ENCODE measurements around the gene PCDH9.
"Not testable (repeated sequence)": the region's sequence is repeated elsewhere in the genome, so short reads cannot be mapped to it uniquely, and the experiment has no call there.

Gene PCDH9

DNA sequence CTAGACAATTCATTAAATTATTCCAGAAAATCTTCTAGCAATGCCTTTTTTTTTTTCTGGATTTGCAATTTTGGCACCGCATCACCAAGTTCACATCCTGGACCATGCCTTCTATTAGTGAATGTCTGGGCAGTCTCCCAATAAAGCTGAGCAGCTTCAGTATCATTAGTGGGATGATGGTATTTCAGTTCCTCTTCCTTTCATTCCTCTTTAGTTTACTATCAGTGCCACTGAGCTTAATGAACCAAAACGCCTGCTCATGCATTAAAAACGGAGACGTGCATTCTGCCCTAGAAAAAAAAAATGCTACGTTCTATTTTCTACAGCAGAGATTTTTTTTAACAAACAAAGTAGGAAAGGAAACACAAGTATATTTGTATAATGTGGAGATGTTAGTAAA, 343.0 kb downstream of the PCDH9 start:
- DNase-seq: no peak

DNA sequence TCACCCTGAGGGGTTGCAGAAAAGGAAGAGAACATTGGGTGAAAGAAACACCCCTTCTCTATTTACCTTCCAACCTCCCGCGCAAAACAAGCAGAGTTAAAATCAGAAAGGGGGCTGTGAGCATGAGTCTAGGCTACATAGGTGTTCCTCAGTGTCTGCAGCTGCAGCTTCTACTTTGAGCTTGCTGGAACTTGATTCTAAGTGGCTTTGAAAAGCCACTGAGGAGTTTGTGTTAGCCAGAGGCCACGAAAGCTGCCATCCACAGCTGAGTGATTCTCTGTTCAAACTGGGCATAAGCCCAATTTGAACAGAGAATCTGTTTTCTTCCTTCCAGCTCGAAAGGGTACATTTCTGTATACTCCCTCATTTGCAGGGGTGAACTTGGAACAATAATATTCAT, 343.9 kb downstream of the PCDH9 start:
- no peak for DNase-seq

GRCh38 chr13:66881170-66881569, 349.0 kb downstream of the PCDH9 start:
- DNase-seq: not testable (repeated sequence)

DNA sequence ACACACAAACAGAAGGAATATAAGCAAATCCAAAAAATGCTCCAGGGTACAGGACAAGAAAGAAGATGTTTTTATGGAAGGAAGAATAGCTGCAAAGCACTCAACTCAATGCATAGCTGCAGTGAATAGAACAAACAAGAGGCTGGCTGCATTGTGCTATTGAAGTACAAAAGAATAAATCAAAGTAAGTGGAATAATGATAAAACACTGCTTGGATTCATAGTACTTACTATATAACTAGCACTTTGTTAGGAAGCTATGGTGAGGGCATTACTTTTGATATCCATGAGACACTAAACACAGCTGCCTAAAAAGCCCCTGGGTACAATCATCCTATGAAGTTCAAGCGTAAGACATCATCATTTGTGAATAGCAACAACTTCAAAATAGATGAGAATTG, 350.1 kb downstream of the PCDH9 start:
- no peak for DNase-seq

DNA sequence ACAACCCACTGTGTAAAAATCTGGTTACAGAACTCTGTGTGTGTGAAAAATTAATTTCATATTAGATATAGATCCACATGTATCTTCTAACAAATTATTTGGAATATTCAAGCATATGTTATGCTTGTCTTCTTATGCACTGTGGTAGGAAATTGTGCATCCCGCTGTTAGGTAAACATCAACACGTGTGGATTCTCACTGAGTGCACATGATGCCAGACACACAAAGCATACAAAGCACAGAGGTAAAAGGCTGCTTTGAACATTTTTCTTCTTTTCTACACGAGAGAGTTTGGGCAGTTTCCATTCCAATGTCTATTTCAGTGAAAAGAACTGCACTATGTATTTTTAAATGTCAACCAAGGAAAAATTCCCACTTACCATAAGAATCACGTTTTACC, 354.9 kb downstream of the PCDH9 start:
- DNase-seq: no peak

GRCh38 chr13:66864627-66865026, 365.5 kb downstream of the PCDH9 start:
- no peak for DNase-seq

DNA sequence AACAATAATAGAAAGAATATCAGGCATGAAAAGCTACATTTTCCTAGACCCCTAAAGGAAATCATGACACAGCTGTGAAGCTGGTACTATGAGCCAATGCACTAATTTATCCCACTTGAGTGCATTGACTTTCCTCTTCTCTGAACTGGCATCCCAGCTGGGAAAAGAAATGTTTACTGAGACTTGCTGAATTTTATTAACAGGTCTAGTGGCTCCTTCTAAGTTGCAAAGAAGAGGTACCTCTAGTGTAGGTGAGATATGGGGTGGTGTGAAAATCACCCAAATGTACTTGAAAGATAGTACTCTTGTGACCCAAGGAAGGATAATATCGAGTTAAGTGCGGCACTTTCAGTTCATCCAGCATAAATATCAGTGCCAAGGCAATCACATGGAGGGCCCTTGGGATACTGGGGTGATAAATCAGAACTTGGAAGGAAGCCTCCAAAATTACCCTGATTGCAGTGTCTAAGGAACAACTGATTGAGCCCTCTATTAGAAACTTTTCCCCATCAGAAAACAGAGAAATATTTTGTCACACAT, 369.2 kb downstream of the PCDH9 start:
- DNase-seq: no peak

- DNase-seq: no peak
Measured at GRCh38 chr13:66859934-66860877, 369.9 kb downstream of the PCDH9 start.

GRCh38 chr13:66859078-66859477, 371.1 kb downstream of the PCDH9 start:
- DNase-seq: no peak

GRCh38 chr13:66858163-66858562, 372.0 kb downstream of the PCDH9 start:
- DNase-seq: no peak

GRCh38 chr13:66855131-66855530, 375.0 kb downstream of the PCDH9 start:
- no peak for DNase-seq

GRCh38 chr13:66853564-66853963, 376.6 kb downstream of the PCDH9 start:
- DNase-seq: no peak

- no peak for DNase-seq
Measured at GRCh38 chr13:66849706-66850105, 380.4 kb downstream of the PCDH9 start.

GRCh38 chr13:66847541-66847940, 382.6 kb downstream of the PCDH9 start:
- no peak for DNase-seq

DNA sequence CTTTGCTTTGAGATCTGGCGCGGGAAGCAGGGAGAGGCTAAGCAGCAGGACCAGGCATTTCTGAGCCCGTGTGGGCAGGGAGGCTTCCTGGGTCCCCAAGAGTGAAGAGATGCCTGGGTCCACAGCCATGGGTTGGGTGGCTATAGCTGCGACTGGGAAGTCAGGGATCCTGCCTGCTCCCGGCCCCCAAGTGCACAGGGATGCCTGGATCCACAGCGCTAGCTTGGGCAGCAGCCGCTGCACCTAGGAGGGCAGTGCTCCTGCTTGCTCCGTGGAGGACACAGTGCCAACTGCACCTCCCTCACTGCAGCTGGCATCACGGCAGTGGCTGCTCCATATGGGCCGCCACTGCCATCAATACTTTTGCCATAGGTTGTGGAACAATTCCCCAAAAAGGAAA, 384.7 kb downstream of the PCDH9 start:
- no peak for DNase-seq

- no peak for DNase-seq
Measured at GRCh38 chr13:66844933-66845332, 385.2 kb downstream of the PCDH9 start.

DNA sequence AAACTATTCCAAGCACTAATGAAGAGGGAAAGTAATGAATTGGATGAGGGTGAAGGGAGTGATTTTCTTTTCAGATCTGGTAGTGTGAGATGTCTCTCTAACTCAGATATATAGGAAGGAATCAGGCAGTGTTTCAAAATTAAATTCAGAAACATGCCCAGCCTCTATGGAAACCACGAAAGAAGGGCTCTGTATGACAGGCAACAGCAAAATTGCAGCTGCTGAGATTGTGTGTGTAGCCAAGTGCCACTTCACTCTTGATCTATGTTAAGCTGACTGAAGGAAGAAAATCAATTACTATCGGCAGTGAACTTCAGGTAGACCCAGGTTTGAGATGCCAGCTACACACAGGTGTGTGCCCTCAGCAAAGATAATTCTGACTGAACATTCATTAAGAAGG, 387.4 kb downstream of the PCDH9 start:
- no peak for DNase-seq

GRCh38 chr13:66840621-66841020, 389.5 kb downstream of the PCDH9 start:
- no peak for DNase-seq

DNA sequence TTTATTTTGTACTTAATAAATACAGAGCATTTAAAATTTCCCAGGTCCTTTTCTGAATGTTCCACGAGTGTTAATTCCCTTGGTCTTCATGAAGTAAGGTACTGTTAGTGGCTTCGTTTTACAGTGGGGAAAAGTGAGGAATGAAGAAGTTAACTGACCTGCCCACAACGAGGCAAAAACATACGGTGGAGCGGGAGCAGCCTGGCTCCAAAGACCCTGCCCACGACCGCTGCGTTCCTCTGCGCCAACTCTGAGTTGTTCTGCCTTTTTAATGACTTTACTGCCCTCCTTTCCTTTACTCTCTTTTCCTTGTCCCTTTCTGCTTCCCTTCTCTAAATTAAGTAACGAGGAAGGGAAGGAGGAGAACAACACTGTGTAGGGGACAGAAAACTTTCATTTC, 392.9 kb downstream of the PCDH9 start:
- DNase-seq: no peak

DNA sequence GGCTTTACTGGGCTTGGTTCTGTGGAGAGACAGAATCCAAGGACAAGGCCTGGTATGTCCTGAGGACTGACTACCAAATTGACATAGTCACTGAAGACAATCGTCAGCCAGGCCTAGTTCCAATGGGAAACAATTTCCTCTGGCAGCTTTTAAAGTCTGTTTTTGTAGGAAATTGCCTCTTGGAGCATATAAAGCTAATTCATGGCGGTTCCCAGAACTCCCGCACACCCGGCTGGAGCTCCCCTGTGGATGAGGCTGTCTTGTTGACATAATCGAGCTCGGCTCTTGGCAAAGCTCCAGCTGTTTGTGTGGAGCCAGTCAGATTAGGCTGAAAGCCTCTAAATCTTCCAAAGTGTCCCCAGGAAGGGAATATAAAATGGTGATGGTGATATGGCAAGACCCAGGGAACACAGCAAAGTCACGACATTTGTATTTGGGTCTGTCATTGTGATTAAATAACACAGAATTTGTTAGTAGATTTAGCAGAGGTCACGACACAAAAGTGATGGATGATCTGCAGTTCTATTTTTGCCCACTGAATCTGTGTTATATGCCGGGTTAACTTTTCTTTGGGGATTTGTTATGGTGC, 395.0 kb downstream of the PCDH9 start:
- DNase-seq: no peak

GRCh38 chr13:66830940-66831716, 399.0 kb downstream of the PCDH9 start:
- DNase-seq: no peak

DNA sequence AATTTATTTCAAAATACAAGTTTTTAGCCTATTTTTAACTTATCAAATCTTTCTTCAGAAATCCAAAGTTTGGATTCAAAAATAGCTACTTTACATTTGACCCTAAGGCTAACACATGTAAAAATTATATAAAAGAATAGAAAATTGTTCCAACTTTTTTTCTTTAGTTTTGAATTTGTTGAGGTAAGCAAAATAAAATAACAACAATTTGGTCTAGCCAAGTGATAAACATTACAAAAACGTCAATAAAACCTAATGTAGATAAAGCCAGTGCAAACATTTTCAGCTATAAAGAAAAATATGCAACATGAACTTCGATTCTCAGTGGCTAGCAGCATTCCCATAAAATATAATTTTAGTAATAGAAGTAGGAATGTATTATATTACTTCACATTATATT, 400.3 kb downstream of the PCDH9 start:
- DNase-seq: no peak

DNA sequence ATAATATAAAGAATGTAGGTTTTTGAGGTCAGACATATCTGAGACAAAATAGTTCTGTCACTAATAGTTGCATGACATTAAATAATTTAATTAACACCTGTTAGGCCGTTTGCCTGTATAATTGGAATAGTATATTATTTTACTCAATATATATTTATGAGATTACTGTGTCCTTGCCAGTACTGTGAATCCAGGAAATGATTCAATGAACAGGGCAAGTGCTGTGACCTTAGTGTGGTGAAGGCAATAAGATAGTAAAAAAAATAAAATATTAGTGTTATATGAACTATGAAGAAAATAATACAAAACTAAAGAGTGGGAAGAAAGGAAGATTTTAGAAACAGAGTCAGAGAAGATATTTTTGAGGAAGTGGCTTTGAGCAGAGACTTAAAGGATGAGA, 403.7 kb downstream of the PCDH9 start:
- no peak for DNase-seq

Data from stimulated activated naive CD4-positive, alpha-beta T cell (primary cell).